MG63 (cell line): Measurements from ENCODE around the gene DNAH17. TPM values are rescaled to one million over a fixed set of nuclear protein-coding genes. Genes with fewer than 3 reads are reported as not detected.

Source experiments
- DNase-seq: peaks from one replicate; pipeline ENCODE4 v3.0.0-alpha.2; 2020
- H3K27me3 ChIP-seq: fragments of 250-450 bp; sonication (Bioruptor Pico); 2 replicates; pipeline ENCODE4 v1.5.1; 2020; ENCODE audit warnings: mild to moderate bottlenecking, moderate library complexity
- H3K36me3 ChIP-seq: fragments of 250-450 bp; sonication (Bioruptor Pico); 2 replicates; pipeline ENCODE4 v1.5.1; 2020; ENCODE audit warnings: mild to moderate bottlenecking, moderate library complexity
- H3K4me3 ChIP-seq: fragments of 250-450 bp; sonication (Bioruptor Pico); 2 replicates; pipeline ENCODE4 v1.5.1; 2020; ENCODE audit warnings: mild to moderate bottlenecking, moderate library complexity
- H3K9me3 ChIP-seq: fragments of 250-450 bp; sonication (Bioruptor Pico); 2 replicates; pipeline ENCODE4 v1.5.1; 2020; ENCODE audit warnings: mild to moderate bottlenecking, moderate library complexity
- total RNA-seq: library from RNA; depleted of rRNA; stranded (reverse); fragments of >200 nt; shearing (Covaris generic); gene quantifications from 2 replicates; pipeline ENCODE4 v1.2.3, GENCODE V29; 2014; ENCODE audit warnings: low replicate concordance

The DNAH17 gene
- total RNA-seq, 1 experiment from 2014 or later = not detected

GRCh38 chr17:78563189-78564145 lies 13.7 kb downstream of the DNAH17 start:
- no peak overlapping the region for H3K4me3 ChIP-seq
- H3K27me3 ChIP-seq = peaks cover 16% of the 10 kb centered on the region; the same call in 1 of the 2 replicates
- H3K9me3 ChIP-seq = no peaks in the 10 kb centered on the region
- peak; percentile 26 for DNase-seq
- H3K36me3 ChIP-seq = no peaks in the 10 kb centered on the region

- Histone ChIP-seq H3K4me3 (no peak overlapping the region), H3K27me3 (peaks cover 16% of the 10 kb centered on the region; the same call in 1 of the 2 replicates), H3K9me3 (no peaks in the 10 kb centered on the region), H3K36me3 (no peaks in the 10 kb centered on the region)
- no peak for DNase-seq
Measured at GRCh38 chr17:78562734-78563133, 14.5 kb downstream of the DNAH17 start.

- H3K4me3 ChIP-seq = no peak overlapping the region
- H3K36me3 ChIP-seq = no peaks in the 10 kb centered on the region
- H3K9me3 ChIP-seq = no peaks in the 10 kb centered on the region
- no peak for DNase-seq
- peaks cover 16% of the 10 kb centered on the region; the same call in 1 of the 2 replicates for H3K27me3 ChIP-seq
Measured at GRCh38 chr17:78561166-78561565, 16.0 kb downstream of the DNAH17 start.

DNA sequence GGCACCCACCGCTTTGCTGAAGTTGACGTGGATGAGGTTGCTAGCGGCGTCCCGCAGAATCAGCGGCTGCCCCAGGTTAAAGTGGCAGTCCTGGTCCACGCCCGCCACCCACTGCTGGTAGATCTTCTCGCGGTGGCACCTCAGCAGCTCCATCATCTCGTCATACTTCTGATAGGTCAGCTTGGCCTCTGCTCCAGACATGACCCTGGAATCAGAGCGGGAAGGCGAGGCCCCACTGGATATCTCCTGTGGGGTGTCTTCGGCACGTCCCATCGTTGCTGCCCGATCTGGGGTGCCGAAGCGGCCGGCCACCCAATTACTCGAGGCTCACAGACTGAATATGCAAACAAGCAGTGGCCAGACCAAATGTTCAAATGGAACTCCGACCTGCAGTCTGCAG lies 16.5 kb downstream of the DNAH17 start:
- H3K27me3 ChIP-seq = peaks cover 16% of the 10 kb centered on the region; the same call in 1 of the 2 replicates
- H3K4me3 ChIP-seq = no peak overlapping the region
- H3K36me3 ChIP-seq = no peaks in the 10 kb centered on the region
- no peaks in the 10 kb centered on the region for H3K9me3 ChIP-seq
- DNase-seq = no peak

GRCh38 chr17:78559749-78560368 lies 17.3 kb downstream of the DNAH17 start:
- no peak for DNase-seq
- H3K4me3 ChIP-seq = no peak overlapping the region
- H3K27me3 ChIP-seq = peaks cover 16% of the 10 kb centered on the region; the same call in 1 of the 2 replicates
- no peaks in the 10 kb centered on the region for H3K9me3 ChIP-seq
- H3K36me3 ChIP-seq = no peaks in the 10 kb centered on the region

DNA sequence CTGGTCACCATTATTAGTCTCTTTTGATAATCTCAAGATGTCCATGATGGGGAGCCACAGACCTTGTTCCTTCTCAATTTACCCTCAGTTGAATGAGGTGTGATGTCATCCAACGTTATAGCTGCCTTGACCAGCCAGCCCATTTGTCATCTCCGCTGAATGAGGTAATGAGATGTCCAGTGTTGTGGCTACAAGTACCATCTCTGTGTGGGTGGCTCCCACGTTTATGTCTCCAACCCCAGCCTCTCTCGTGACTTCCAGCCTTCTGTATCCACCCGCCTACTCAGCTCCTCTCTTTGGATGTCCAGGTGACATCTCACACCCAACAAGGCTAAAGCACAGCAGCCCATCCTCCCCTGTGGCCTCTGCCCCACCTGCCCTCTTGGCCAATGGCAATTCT lies 18.2 kb downstream of the DNAH17 start:
- Histone ChIP-seq H3K4me3 (no peak overlapping the region), H3K27me3 (peaks cover 14% of the 10 kb centered on the region; the same call in 1 of the 2 replicates), H3K36me3 (no peaks in the 10 kb centered on the region), H3K9me3 (no peaks in the 10 kb centered on the region)
- DNase-seq = no peak

- Histone ChIP-seq H3K27me3 (peaks cover 7% of the 10 kb centered on the region; the same call in 1 of the 2 replicates), H3K36me3 (no peaks in the 10 kb centered on the region), H3K9me3 (no peaks in the 10 kb centered on the region), H3K4me3 (no peak overlapping the region)
- no peak for DNase-seq
Measured at GRCh38 chr17:78558181-78558850, 18.9 kb downstream of the DNAH17 start.

GRCh38 chr17:78557598-78558039 lies 19.6 kb downstream of the DNAH17 start:
- H3K9me3 ChIP-seq = no peaks in the 10 kb centered on the region
- H3K4me3 ChIP-seq = no peak overlapping the region
- no peak for DNase-seq
- H3K27me3 ChIP-seq = peaks cover 6% of the 10 kb centered on the region; the same call in 1 of the 2 replicates
- no peaks in the 10 kb centered on the region for H3K36me3 ChIP-seq

DNA sequence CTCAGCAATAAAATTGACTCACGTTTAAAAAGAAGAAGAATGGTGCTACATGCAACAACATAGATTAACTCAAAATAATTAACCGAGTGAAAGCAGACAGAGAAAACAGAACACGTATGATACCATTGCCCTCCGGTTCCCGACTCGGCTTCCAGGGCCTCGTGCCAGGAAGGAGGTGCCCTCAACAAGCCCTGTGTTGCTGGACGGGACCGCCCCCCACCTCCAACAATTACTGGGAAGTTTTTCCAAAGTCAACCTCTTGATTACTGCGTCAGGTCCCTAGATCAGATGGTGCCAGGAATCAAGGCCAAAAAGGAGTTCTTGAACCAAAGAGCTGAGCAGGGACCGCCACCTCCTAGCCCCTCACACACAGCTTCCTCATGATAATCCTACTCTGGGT lies 20.4 kb downstream of the DNAH17 start:
- Histone ChIP-seq H3K27me3 (peaks cover 6% of the 10 kb centered on the region; the same call in 1 of the 2 replicates), H3K36me3 (no peaks in the 10 kb centered on the region), H3K4me3 (no peak overlapping the region), H3K9me3 (no peaks in the 10 kb centered on the region)
- DNase-seq = no peak

- Histone ChIP-seq H3K4me3 (no peak overlapping the region), H3K27me3 (peaks cover 6% of the 10 kb centered on the region; the same call in 1 of the 2 replicates), H3K36me3 (no peaks in the 10 kb centered on the region), H3K9me3 (no peaks in the 10 kb centered on the region)
- DNase-seq = no peak
Measured at GRCh38 chr17:78555746-78556401, 21.3 kb downstream of the DNAH17 start.

GRCh38 chr17:78550464-78550863 lies 26.7 kb downstream of the DNAH17 start:
- Histone ChIP-seq H3K4me3 (no peak overlapping the region), H3K36me3 (no peaks in the 10 kb centered on the region), H3K9me3 (no peaks in the 10 kb centered on the region), H3K27me3 (no peaks in the 10 kb centered on the region)
- no peak for DNase-seq

GRCh38 chr17:78548725-78549124 lies 28.5 kb downstream of the DNAH17 start:
- Histone ChIP-seq H3K9me3 (no peaks in the 10 kb centered on the region), H3K36me3 (no peaks in the 10 kb centered on the region), H3K4me3 (no peak overlapping the region), H3K27me3 (no peaks in the 10 kb centered on the region)
- DNase-seq = no peak

- no peak for DNase-seq
- Histone ChIP-seq H3K9me3 (no peaks in the 10 kb centered on the region), H3K27me3 (no peaks in the 10 kb centered on the region), H3K36me3 (no peaks in the 10 kb centered on the region), H3K4me3 (no peak overlapping the region)
Measured at GRCh38 chr17:78547035-78547434, 30.2 kb downstream of the DNAH17 start.

- Histone ChIP-seq H3K9me3 (no peaks in the 10 kb centered on the region), H3K36me3 (no peaks in the 10 kb centered on the region), H3K4me3 (no peak overlapping the region), H3K27me3 (no peaks in the 10 kb centered on the region)
- no peak for DNase-seq
Measured at GRCh38 chr17:78546476-78546875, 30.7 kb downstream of the DNAH17 start.

DNA sequence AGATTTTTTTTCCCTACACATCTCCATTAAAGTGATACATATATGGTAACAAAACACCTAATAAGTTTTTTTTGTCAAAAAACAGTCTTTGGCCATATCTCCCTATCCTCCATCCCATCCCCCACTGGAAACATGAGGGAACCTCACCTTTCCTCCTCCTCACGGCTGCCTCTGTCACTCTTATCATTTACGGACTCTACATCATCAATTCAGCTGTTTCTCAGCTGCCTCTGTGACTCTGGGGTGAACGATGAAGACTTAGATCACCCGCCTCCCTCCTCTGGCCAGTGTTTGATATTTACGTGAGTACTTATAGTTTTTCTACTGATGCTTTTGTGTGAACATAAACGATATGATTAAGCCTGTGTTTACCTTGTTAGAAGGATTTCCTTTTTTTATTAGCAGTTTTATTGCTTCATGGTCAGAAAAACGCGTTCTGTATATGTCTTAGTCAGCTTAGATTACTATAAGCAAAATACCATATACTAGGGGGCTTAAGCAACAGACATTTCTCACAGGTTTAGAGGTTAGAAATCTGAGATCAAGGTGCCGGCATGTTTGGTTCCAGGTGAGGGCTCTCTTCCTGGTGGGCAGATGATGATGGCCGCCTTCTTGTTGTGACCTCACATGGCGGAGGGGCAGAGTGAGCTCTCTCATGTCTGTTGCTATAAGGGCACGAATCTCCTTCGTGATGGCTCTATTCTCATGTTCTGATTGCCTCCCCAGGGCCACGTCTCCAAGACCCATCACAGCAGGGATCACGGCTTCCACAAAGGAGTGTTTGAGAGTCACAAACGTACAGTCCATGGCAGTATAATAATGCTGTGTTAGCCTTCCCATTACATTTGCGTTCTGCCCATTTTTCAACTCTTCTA lies 32.1 kb downstream of the DNAH17 start:
- H3K27me3 ChIP-seq = no peaks in the 10 kb centered on the region
- H3K9me3 ChIP-seq = no peaks in the 10 kb centered on the region
- H3K36me3 ChIP-seq = no peaks in the 10 kb centered on the region
- DNase-seq = no peak
- no peak overlapping the region for H3K4me3 ChIP-seq
